HG02870 (cell line): ENCODE data around the gene VPS41.

ENCODE experiments used
- ATAC-seq: cut with Tn5 transposase; IDR thresholded peaks from one replicate; pipeline ENCODE4 v1.9.1; 2021; ENCODE audit warnings: mild to moderate bottlenecking, moderate library complexity; ENCODE audit not compliant: unreplicated experiment

VPS41 gene

GRCh38 chr7:38907066-38907465 is 1.9 kb downstream of the VPS41 start:
- no peak for ATAC-seq

GRCh38 chr7:38905056-38905759 is 3.8 kb downstream of the VPS41 start:
- ATAC-seq: peak; percentile 54

- no peak for ATAC-seq
Measured at GRCh38 chr7:38903057-38903456, 5.9 kb downstream of the VPS41 start.

- no peak for ATAC-seq
Measured at GRCh38 chr7:38902449-38902848, 6.5 kb downstream of the VPS41 start.

- ATAC-seq: no peak
Measured at GRCh38 chr7:38893061-38893460, 15.9 kb downstream of the VPS41 start.

GRCh38 chr7:38890597-38890996 is 18.4 kb downstream of the VPS41 start:
- ATAC-seq: no peak

- ATAC-seq: no peak
Measured at GRCh38 chr7:38889872-38890432, 19.0 kb downstream of the VPS41 start.

- no peak for ATAC-seq
Measured at GRCh38 chr7:38889079-38889478, 19.9 kb downstream of the VPS41 start.

- no peak for ATAC-seq
Measured at GRCh38 chr7:38886265-38886664, 22.7 kb downstream of the VPS41 start.

GRCh38 chr7:38883706-38884105 is 25.3 kb downstream of the VPS41 start:
- ATAC-seq: no peak

GRCh38 chr7:38881947-38882684 is 26.9 kb downstream of the VPS41 start:
- ATAC-seq: no peak

- ATAC-seq: no peak
Measured at GRCh38 chr7:38881015-38881414, 28.0 kb downstream of the VPS41 start.

GRCh38 chr7:38880454-38880853 is 28.5 kb downstream of the VPS41 start:
- ATAC-seq: no peak

GRCh38 chr7:38880035-38880434 is 29.0 kb downstream of the VPS41 start:
- ATAC-seq: no peak

- ATAC-seq: no peak
Measured at GRCh38 chr7:38878694-38879457, 30.1 kb downstream of the VPS41 start.

- ATAC-seq: no peak
Measured at GRCh38 chr7:38873433-38873832, 35.6 kb downstream of the VPS41 start.

GRCh38 chr7:38872202-38872601 is 36.8 kb downstream of the VPS41 start:
- no peak for ATAC-seq

GRCh38 chr7:38870147-38870546 is 38.8 kb downstream of the VPS41 start:
- ATAC-seq: no peak

- no peak for ATAC-seq
Measured at GRCh38 chr7:38863601-38864291, 45.2 kb downstream of the VPS41 start.

GRCh38 chr7:38862666-38863065 is 46.3 kb downstream of the VPS41 start:
- no peak for ATAC-seq
